Stimulated activated CD8-positive, alpha-beta memory T cell treated with anti-CD3 and anti-CD28 coated beads, Interleukin-15, amount 100 ng/mL, for 1 hour (primary cell): ENCODE measurements around the gene FXR2.
"Not testable (repeated sequence)": the region's sequence is repeated elsewhere in the genome, so short reads cannot be mapped to it uniquely, and the experiment has no call there.

ENCODE experiments used
- DNase-seq: peaks from one replicate; pipeline ENCODE4 v3.0.0-alpha.2; 2020; ENCODE audit warnings: low read depth

FXR2 gene

GRCh38 chr17:7627250-7628121, 12.8 kb upstream of the FXR2 start, which contains the start of gene SAT2:
Gene SAT2 (minus strand): TSS chr17:7627821. CDS start chr17:7627635, 186 bp downstream.
- peak; percentile 69 for DNase-seq

DNA sequence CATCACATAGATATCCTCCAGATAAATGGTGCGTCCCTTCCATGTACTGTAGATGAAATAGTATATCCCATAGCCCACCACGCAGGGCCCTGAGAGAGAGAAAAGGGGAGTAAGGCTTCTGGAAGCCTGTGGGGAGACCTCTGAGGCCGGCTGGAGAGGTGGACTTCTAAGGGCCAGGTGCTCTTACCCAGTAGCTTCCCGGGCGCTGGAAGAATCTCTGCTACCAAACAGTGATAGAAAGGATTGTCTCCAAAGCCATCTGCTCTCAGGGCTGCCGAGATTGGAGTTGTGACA, 12.2 kb upstream of the FXR2 start:
- DNase-seq, result no peak

- DNase-seq, result no peak
Measured at GRCh38 chr17:7626307-7626706, 11.6 kb upstream of the FXR2 start.

GRCh38 chr17:7625749-7626148, 11.1 kb upstream of the FXR2 start:
- not testable (repeated sequence) for DNase-seq

DNA sequence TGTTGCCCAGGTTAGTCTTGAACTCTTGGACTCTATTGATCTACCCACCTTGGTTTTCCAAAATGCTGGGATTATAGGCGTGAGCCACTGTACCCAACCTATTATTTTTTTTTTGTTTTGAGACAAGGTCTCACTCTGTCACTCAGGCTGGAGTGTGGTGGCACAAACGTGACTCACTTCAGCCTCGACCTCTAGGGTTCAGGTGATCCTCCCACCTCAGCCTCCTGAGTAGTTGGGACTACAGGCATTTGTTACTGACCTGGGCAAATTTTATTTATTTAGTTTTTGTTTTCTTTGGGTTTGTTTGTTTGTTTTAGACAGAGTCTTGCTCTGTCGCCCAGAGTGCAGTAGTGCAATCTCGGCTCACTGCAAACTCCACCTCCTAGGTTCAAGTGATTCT, 9.0 kb upstream of the FXR2 start:
- no peak for DNase-seq

GRCh38 chr17:7620835-7621234, 6.1 kb upstream of the FXR2 start:
- no peak for DNase-seq

GRCh38 chr17:7618608-7619007, 3.9 kb upstream of the FXR2 start:
- no peak for DNase-seq

DNA sequence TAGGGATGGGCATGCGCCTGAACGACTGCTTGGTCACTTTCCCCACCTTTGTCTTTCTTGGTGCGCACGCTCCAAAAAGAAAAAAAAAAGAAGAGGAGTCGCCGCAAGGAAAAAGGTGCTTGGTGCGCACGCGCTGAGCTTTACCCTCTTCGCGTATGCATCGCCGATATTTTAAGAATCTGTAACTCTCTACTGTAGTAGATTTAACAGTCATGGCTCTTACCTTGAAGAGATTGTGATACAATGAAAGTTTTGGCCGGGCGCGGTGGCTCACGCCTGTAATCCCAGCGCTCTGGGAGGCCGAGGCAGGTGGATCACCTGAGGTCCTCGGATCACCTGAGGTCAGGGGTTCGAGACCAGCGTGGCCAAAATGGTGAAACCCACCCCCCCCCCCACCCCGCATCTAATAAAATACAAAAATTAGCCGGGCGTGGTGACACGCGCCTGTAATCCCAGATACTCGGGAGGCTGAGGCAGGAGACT, 609 bp upstream of the FXR2 start:
- no peak for DNase-seq

DNA sequence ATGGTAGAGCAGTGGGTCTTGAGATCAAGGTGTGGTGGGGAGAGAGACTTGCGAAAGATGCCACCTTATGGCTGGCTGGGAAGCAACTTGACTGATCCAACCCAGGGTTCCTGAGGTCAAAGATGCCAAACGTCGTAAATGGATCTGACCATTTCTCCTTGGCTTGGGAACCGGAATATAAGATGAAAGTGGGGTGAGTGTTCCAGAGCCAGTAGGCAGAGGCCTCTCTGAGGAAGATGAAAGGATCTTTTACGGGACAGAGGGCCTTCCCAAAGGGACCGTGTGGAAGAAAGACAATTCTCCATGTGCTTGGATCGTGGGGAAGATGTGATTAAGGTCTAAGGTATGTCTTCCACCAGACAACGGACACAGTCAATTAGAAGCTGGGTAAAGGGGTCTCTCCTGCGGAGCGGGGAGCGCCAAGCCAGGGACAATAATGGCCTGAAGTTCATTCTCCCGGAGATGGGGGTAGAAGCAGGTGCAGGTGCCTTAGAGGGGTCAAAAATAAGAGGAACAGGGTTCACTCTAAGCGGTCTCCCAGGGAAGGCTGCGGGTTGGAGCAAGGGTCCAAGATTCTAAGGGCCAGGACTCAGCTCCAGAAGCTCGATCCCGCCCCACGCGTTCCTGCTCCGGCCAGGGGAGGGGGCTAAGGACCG, 800 bp downstream of the FXR2 start:
- no peak for DNase-seq

GRCh38 chr17:7612294-7612640, 2.4 kb downstream of the FXR2 start:
- DNase-seq, result no peak

DNA sequence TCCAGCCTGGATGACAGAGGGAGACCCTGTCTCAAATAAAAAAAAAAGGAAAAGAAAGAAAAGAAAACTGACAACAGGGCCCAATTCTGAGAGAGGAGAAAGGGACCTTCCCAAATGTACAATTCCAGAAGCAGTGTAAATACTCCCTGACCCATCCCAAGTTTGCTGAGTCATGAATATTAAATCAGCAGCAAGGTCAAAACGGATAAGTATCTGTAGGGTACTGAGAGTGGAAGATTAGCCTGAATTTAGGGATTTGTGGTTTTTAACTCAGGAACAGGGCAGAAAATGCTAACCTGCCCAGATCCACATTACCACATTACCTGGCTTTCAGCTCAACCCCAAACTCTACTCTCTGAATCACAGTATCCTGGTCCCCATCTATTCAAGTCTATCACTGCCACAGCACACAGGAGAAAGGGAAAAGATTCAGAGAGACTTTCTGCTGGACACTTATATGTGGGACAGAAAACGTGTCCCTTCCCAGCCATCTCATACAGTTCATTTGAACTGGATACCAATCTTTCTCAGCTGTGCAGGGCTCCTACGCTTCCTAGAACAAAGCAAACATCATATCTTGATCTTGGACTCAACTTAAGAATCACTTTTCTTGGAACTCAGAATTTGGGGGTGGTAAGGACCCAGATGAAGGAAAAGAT, 2.9 kb downstream of the FXR2 start:
- no peak for DNase-seq

- DNase-seq, result no peak
Measured at GRCh38 chr17:7610641-7611040, 4.1 kb downstream of the FXR2 start.

GRCh38 chr17:7606280-7606679, 8.4 kb downstream of the FXR2 start:
- no peak for DNase-seq

GRCh38 chr17:7597561-7597960, 17.1 kb downstream of the FXR2 start:
- DNase-seq, result not testable (repeated sequence)

DNA sequence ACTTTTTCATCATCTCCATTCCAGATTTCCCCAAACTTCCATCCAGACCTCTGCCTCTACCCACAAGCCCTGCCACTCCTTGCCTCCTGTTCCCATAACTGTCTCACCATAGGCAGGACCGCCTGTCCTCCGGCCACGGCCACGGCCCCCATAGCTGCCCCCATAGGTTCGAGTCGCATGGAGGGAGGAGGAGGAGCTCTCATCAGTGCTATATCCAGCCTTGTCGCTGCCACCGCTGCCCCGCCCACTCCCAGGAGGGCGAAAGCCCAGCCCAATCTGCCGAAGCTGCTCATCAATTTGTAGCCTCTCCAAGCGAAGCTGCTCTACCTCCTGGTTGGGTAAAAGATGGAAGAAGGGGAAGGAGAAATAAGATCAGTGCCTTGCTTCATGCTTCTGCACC, 21.4 kb downstream of the FXR2 start:
- no peak for DNase-seq

DNA sequence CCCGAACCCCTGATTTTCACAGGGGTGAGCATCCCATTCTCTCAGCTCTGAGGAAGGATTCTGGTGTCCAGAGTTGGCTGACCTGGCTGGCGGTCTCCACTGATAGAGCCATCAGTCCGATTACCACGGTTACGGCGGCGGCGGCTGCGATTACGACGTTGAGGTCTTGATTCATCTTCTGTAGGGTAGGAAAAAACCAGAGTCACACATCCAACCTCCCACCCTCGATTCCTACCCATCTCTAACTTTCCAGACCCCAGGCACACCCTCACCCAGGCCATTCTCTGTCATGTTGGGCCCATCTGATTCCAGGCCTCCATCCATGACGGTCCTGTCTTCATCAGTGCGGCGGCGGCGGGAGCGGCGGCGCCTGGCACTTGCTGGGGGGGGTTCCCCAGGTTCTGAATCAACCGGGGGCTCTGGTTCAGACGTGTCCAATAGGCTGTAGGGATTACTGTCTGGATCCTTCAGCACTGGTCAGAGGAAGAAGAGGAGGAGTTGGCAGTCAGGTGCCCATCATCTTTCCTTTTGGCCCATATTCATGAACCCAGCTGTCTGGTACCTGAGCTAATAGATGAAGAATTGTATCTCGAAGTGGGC, 22.2 kb downstream of the FXR2 start:
- DNase-seq, result no peak

DNA sequence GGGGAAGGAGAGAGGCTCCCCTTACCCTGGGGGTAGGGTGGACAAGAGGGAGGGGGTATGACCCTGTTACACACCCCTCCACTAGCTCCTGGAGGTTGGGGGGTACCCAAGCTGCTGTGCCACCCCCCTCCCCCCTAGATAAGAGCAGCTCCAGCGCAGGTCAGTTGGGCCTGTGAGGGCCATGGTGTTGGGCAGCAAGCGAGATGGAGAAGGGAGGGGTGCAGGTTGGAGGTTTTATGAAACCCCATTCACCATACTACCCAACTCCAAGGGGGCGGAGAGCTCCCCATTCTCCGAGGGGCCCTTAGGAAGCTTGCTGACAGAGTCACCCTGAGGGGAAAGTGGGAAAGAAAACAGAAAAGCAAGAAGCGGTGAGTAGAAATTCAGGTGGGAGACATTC, 23.1 kb downstream of the FXR2 start:
- DNase-seq, result no peak

DNA sequence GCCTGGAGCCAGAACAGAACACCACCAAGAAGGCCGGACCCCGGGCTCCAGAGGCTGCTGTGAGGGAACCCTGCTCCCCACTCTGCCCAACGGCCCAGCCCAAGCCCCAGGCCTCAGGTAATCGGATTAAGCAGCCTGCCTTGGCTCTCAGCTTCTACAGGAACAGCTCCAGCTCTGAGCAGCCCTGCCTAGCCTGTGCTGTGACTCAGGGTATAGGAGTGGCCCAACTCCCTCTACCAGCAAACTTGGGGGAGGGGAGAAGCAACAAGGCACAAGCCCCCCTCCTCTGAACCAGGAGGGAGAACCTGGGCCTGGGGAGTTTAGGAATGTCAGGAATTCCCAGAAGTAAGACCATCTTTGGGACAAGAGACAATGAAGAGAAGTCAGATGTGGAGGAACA, 24.0 kb downstream of the FXR2 start:
- DNase-seq, result no peak

DNA sequence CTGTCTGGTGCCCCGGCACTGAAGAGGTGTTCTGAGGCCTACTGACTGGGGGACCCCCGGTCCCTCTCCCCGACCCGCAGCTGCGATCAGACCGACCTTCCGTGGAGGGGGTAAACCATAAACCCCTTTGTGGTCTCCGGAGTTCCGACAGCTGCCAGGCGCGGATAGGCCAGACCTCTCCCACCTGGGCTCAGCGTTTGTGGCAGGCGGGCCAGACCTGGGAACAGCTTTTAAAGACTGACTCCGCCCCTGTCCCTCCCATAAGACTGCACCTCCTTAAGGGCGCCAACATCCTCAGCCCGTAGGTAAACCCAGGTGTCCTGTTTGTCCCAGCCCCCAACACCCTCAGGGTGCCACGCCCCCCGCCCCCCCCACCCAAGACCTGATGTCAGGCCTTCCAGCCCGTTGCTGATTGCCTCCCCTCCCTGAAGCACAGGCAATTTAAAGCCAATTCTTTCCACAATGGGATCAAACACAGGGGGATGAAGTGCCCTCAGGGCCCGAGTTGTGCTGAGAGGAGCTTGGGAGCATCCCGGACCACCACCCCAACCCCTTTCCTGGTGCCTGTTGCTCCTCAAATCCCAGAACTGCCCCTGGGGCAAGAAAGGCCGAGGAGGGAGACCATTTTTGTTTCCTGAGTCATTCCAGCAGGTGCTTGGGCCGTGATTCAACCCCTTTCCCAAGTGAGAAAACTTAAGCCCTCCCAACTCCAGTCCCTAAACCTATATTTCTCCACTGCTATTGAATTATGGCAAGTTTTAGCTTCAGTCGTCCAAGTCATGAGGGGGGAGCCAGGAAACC, 24.6 kb downstream of the FXR2 start, which contains the start of gene SOX15:
SOX15 (minus strand) TSS at position 204 of the 801 bp plus-strand sequence. CDS start 418 bp downstream, outside the sequence.
- DNase-seq, result no peak

DNA sequence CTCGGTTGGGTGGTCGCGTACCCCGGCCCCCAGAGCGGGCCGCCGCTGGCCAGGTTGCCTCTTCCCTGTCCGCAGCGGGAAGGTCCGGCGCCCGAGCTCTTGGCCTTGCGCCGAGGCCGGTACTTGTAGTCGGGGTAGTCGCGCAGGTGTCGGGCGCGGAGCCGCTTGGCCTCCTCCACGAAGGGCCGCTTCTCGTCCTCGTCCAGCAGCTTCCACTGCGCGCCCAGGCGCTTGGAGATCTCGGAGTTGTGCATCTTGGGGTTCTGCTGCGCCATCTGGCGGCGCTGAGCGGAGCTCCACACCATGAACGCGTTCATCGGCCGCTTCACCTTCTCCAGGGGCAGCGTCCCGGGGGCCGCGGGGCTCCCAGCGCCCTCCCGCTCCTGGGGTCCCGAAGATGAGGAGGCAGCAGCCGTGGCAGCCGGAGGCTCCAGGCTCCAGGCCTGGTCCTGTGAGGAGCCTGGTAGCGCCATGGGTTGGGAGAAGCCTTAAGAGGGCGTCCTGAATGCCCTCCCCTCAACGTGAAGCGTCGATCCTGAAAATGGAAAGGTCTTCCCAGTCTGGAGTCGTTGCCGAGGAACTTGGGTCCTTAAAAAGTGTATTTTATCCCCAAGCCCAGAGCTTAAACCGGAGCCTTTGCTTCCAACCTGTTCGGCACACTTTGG, 25.4 kb downstream of the FXR2 start:
- DNase-seq, result no peak

DNA sequence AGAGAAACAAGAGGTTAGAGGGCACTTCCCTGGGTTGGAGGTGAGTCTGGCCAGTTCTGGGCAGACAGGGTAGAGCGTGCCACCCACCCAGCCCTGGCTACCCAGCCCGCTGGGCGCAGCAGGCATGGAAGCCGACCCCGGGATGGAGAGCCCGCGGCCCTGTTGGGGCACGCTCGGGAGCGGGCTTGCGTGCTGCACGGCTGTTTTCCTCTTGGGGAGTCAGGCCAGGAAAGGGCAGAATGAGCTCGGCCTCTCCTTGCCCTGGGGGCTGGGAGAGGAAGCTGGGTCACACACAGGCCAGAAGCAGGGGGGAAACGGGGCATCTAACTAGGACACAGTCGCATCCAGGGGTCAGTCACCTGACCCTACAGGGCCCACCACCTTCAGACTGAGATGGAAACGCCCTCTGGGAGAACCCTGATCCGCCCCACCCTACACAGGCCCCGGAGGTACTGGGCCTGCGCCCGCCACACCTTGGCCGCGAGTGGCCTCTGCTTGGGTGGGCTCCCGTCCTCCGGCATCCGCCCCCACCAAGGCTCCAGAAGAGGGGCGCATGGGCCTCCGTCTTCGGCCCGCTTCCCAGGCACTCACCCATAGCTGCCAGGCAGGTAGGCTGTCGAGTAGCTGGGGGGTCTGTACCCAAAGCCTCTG, 26.0 kb downstream of the FXR2 start:
- DNase-seq, result no peak
